GM10847 (cell line): ENCODE data around the gene MAD2L1.

Experiments used
- POLR2A ChIP-seq: IDR thresholded peaks from 2 replicates; pipeline ENCODE4 v1.6.1; 2011; ENCODE audit not compliant: insufficient read length; ENCODE audit errors: extremely low read depth

Gene MAD2L1

GRCh38 chr4:120070196-120070595 lies 3.5 kb upstream of the MAD2L1 start:
- TF ChIP-seq POLR2A, result no peak

- no peak for TF ChIP-seq POLR2A
Observed at GRCh38 chr4:120065974-120066516, 603 bp downstream of the MAD2L1 start.

GRCh38 chr4:120064887-120065286 lies 1.8 kb downstream of the MAD2L1 start:
- no peak for TF ChIP-seq POLR2A

GRCh38 chr4:120062663-120063195 lies 3.9 kb downstream of the MAD2L1 start:
- no peak for TF ChIP-seq POLR2A

- no peak for TF ChIP-seq POLR2A
Observed at GRCh38 chr4:120059036-120059435, 7.6 kb downstream of the MAD2L1 start.

GRCh38 chr4:120057416-120057815 lies 9.2 kb downstream of the MAD2L1 start:
- TF ChIP-seq POLR2A, result no peak

- TF ChIP-seq POLR2A, result no peak
Observed at GRCh38 chr4:120056246-120056645, 10.4 kb downstream of the MAD2L1 start.

GRCh38 chr4:120055795-120056194 lies 10.9 kb downstream of the MAD2L1 start:
- TF ChIP-seq POLR2A, result no peak

GRCh38 chr4:120055162-120055561 lies 11.5 kb downstream of the MAD2L1 start:
- TF ChIP-seq POLR2A, result no peak

GRCh38 chr4:120053911-120054310 lies 12.7 kb downstream of the MAD2L1 start:
- TF ChIP-seq POLR2A, result no peak

- TF ChIP-seq POLR2A, result no peak
Observed at GRCh38 chr4:120052856-120053255, 13.8 kb downstream of the MAD2L1 start.

GRCh38 chr4:120051253-120051652 lies 15.4 kb downstream of the MAD2L1 start:
- no peak for TF ChIP-seq POLR2A

GRCh38 chr4:120049732-120050494 lies 16.7 kb downstream of the MAD2L1 start:
- TF ChIP-seq POLR2A, result no peak

- TF ChIP-seq POLR2A, result no peak
Observed at GRCh38 chr4:120043828-120044227, 22.8 kb downstream of the MAD2L1 start.

GRCh38 chr4:120037411-120037810 lies 29.2 kb downstream of the MAD2L1 start:
- TF ChIP-seq POLR2A, result no peak

GRCh38 chr4:120034913-120035312 lies 31.7 kb downstream of the MAD2L1 start:
- TF ChIP-seq POLR2A, result no peak

- no peak for TF ChIP-seq POLR2A
Observed at GRCh38 chr4:120026853-120027252, 39.8 kb downstream of the MAD2L1 start.
